GM13977 (cell line): ENCODE data around the gene PDE1A.

Experiments
- DNase-seq: peaks from one replicate; pipeline ENCODE4 v3.0.0; 2012; ENCODE audit warnings: low spot score
- in situ Hi-C: fragments of 300-500 bp; cut with MboI; formaldehyde crosslinking; loops from one replicate; pipeline ENCODE4 v1.12.0; 2022; ENCODE audit warnings: low sequenced_read_pairs, low pct_unique_long_range_greater_than_20kb, mixed read lengths, inconsistent platforms; ENCODE audit not compliant: unreplicated experiment
- TF ChIP-seq, protein P1 (sequence below): IDR thresholded peaks from 2 replicates; pipeline ENCODE4 v1.5.1; 2012; ENCODE audit warnings: mild to moderate bottlenecking, control low read depth; ENCODE audit not compliant: insufficient read depth; ENCODE audit errors: extremely low read depth, missing control alignments

PDE1A gene

DNA sequence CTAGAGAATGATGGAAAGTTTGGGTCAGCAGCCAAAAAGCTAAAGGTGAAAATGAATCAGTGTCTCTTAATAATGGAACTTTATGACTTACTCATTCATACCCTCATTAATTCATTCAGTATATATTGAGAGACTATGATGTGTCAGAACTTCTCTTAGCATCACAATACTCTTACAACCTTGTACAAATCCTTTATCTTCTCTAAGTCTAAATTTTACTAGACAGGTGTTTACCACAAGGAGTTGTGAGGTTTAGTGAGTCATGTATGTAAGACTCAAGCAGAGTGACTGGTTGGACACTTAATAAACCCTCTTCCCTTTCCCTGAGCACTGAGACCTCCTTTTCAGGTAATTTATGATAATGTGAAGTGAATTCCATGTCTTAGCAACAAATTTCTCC lies 311.6 kb downstream of the PDE1A start:
- no peak for DNase-seq
- in situ Hi-C loops = no loop called here
- TF ChIP-seq, protein P1, sequence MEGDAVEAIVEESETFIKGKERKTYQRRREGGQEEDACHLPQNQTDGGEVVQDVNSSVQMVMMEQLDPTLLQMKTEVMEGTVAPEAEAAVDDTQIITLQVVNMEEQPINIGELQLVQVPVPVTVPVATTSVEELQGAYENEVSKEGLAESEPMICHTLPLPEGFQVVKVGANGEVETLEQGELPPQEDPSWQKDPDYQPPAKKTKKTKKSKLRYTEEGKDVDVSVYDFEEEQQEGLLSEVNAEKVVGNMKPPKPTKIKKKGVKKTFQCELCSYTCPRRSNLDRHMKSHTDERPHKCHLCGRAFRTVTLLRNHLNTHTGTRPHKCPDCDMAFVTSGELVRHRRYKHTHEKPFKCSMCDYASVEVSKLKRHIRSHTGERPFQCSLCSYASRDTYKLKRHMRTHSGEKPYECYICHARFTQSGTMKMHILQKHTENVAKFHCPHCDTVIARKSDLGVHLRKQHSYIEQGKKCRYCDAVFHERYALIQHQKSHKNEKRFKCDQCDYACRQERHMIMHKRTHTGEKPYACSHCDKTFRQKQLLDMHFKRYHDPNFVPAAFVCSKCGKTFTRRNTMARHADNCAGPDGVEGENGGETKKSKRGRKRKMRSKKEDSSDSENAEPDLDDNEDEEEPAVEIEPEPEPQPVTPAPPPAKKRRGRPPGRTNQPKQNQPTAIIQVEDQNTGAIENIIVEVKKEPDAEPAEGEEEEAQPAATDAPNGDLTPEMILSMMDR = no peak

DNA sequence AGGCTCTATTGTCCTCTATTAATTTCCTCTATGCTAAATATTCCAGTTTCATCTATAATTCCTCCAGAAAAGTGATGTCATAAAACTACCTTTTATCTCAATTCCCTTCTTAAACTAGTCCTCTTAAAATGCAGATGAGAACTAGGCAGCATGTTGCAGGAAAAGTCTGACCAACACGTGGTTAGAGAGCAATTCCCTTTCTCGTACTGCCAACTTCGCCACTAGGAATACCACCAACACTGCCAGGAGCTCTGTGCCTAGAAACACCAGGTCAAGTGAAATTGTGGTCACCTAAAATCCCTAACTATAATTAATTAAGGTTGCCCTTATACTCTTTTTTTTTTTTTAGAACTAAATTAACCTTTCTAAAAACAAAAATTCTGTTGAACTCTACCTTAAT lies 313.5 kb downstream of the PDE1A start:
- in situ Hi-C loops = no loop called here
- TF ChIP-seq, protein P1 = no peak
- DNase-seq = no peak

DNA sequence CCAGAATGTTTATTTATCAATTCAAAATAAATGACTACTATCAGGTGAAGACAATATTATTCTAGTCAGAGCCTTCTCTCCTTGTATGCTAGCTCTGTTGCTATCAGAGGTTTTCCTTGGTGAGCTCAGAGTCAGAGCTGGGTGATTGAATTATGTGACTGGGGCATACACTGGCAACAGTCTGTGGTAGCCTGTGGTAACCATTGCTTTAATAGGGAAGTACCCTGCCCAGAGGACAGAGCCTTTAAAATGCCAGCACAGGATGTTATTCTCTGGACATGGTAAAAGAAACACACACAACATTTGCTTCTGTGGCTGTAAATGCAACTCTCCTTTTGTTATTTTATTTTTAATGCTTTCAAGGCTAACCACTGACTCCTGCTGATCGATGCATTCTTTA lies 316.5 kb downstream of the PDE1A start:
- no peak for DNase-seq
- TF ChIP-seq, protein P1 = no peak
- in situ Hi-C loops = no loop called here

DNA sequence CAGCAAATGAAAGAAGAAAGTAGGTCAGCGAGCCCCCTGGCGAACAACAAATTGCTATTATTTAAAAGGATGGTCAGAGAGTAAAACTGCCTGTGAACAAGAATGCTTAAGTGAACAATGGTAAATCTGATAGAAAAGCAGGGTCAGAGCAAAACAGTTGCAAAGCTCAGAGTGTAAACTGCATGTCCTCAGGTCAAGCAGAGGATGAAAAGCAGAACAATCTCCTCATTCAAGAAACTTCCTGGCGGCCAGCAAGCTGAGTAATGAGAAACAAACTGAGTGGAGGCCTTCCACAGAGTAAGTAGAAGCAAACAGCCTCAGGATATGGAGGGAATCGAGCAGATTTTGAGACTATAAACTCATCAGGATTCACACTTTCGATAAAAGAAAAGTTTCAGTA lies 323.3 kb downstream of the PDE1A start:
- in situ Hi-C loops = no loop called here
- TF ChIP-seq, protein P1 = no peak
- DNase-seq = no peak

DNA sequence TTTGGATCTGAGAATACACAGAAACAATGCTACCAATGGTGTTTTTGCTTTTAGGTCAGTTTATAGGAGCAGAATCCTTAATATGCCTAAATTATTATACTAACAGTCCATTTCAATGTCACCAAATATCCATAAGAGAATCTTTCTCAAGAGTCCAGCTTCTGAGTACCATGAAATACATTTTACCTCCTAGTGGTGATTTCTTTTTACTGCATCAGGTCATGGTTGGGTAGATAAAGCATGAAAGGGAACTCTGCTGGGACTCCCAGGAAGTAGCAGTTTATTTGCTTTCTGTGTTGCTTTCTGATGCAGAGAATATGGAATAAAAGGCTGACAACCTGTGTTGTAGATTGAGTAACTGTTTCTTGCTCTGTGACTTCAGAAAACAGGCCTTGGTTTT lies 325.6 kb downstream of the PDE1A start:
- DNase-seq = no peak
- in situ Hi-C loops = no loop called here
- TF ChIP-seq, protein P1 = peak; percentile 17

DNA sequence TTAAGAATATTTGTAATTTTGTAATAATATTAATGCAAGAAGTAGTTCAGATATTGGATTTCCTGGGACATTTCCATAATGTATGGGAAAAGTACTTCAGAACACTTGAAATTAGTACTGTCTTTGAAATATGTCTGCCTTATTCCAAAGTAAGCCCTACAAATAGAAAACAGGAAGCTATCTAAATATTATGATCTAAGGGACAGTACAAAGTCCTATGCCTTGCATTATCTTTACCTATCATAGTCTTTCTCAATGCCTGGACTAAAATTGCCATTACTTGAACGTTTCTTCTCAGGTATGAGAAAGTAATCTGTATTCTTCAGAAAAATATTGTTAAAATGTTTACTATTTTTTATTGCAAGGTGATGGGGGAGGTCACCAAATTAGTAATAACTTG lies 328.2 kb downstream of the PDE1A start:
- in situ Hi-C loops = loop anchor here (25.0 kb wide), 1 partner anchor 1036 kb away; no protein-coding TSS in a partner anchor
- no peak for DNase-seq

More for the DNA sequence above, 328.2 kb downstream of the PDE1A start:
- TF ChIP-seq, protein P1 = no peak
